Peyer's patch (tissue), 4 donors: Measurements from ENCODE around the gene HLCS. TPM values are rescaled to one million over a fixed set of nuclear protein-coding genes. Genes with fewer than 3 reads are reported as not detected.

Source experiments
- DNase-seq, 3 donors: peaks; one replicate each; pipeline ENCODE4 v3.0.0-alpha.2; 2017 to 2019
- H3K27ac ChIP-seq, 4 donors: fragments of 200-600 bp; sonication (generic); one replicate each; pipeline ENCODE4 v1.5.1; 2016 to 2019
- H3K27me3 ChIP-seq, 2 donors: fragments of 200-600 bp; sonication (generic); one replicate each; pipeline ENCODE4 v1.5.1; 2019
- H3K36me3 ChIP-seq, 3 donors: fragments of 200-600 bp; sonication (generic); one replicate each; pipeline ENCODE4 v1.5.1; 2016 to 2019
- H3K4me1 ChIP-seq, 4 donors: fragments of 200-600 bp; sonication (generic); one replicate each; pipeline ENCODE4 v1.5.1; 2016 to 2019
- H3K4me3 ChIP-seq, 4 donors: fragments of 200-600 bp; sonication (generic); 1 replicate in 3 of 4; 2 replicates in 1 of 4; pipeline ENCODE4 v1.5.1; 2016 to 2019; ENCODE audit warnings: mild to moderate bottlenecking in 1 of 4
- H3K9me3 ChIP-seq, 4 donors: fragments of 200-600 bp; sonication (generic); one replicate each; pipeline ENCODE4 v1.5.1; 2016 to 2019; ENCODE audit warnings: mild to moderate bottlenecking in 1 of 4
- POLR2A ChIP-seq, 2 donors: fragments of 450-650 bp; IDR thresholded peaks; one replicate each; pipeline ENCODE4 v1.5.1; 2017; ENCODE audit warnings: antibody characterized with exemption in 2 of 2, mild to moderate bottlenecking in 2 of 2, moderate library complexity in 2 of 2
- total RNA-seq, 4 donors: library from RNA; depleted of rRNA; stranded (reverse); fragments of >200 nt; gene quantifications; one replicate each; pipeline ENCODE4 v1.1.0, GENCODE V29; 2016
- TF ChIP-seq, protein P1 (sequence below), 6 experiments: fragments of 450-650 bp in 4 of 6; fragments of 200-600 bp in 2 of 6; sonication (generic) in 1 of 6; IDR thresholded peaks; one replicate each; pipeline ENCODE4 v1.5.1; 2017 to 2019; ENCODE audit warnings: antibody characterized with exemption in 6 of 6, mild to moderate bottlenecking in 3 of 6, moderate library complexity in 1 of 6

HLCS gene
- total RNA-seq, 4 donors from 2014 or later = 14.9 to 27.9 (median 24.3) TPM

DNA sequence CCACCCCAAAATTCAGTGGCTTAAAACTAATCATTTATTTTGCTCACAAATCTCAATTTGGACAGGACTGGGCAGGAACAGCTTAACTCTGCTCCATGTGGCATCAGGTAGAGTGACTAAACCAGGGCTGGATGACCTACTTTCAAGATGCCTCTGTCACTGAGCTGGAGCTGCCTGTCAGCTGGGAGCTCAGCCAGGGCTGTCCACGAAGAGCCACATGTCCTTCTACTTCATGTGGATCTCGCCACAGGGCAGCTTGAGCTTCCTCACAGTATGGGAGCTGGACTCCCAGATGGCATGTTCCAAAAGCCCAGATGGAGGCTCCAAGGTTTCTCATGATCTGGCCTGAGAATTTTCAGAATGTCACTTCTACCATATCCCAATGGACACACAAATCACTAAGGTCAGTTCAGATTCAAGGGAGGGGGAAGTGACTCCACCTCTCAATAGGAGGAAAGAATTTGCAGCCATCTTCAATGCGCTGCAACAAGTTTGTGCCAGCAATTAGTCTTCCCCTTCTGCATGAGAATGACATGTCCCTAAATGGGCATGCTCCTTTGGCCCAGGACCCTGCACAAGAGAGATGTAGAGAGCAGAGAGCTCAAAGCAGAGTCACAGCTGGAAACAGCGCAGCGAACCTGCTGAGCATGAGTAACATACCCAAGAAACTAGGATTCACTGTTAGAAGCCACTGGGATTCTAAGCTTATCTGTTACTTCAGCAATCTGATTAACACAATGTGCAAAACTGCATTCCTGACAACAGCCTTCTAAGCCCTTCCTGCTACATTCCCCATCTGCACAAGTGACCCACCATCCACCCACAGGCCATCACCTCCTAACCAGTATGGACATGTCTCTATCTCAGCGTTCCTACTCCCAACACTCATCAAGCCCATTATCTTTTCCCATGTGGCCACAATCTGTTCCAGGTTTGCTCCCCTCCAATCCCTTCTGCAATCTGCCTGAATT is 17.0 kb downstream of the HLCS start:
- no peak for TF ChIP-seq POLR2A (IDR thresholded peaks at IDR 0.05)
- TF ChIP-seq, protein P1, sequence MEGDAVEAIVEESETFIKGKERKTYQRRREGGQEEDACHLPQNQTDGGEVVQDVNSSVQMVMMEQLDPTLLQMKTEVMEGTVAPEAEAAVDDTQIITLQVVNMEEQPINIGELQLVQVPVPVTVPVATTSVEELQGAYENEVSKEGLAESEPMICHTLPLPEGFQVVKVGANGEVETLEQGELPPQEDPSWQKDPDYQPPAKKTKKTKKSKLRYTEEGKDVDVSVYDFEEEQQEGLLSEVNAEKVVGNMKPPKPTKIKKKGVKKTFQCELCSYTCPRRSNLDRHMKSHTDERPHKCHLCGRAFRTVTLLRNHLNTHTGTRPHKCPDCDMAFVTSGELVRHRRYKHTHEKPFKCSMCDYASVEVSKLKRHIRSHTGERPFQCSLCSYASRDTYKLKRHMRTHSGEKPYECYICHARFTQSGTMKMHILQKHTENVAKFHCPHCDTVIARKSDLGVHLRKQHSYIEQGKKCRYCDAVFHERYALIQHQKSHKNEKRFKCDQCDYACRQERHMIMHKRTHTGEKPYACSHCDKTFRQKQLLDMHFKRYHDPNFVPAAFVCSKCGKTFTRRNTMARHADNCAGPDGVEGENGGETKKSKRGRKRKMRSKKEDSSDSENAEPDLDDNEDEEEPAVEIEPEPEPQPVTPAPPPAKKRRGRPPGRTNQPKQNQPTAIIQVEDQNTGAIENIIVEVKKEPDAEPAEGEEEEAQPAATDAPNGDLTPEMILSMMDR (IDR thresholded peaks at IDR 0.05) = no peak
- Histone ChIP-seq H3K27me3 (no peaks in the 10 kb centered on the region), H3K4me1 (no peaks in the 10 kb centered on the region), H3K4me3 (no peak overlapping the region), H3K36me3 (peaks cover 0 to 17% (median 0%) of the 10 kb centered on the region in 3 donors), H3K9me3 (no peaks in the 10 kb centered on the region), H3K27ac (no peak overlapping the region)
- no peak for DNase-seq

DNA sequence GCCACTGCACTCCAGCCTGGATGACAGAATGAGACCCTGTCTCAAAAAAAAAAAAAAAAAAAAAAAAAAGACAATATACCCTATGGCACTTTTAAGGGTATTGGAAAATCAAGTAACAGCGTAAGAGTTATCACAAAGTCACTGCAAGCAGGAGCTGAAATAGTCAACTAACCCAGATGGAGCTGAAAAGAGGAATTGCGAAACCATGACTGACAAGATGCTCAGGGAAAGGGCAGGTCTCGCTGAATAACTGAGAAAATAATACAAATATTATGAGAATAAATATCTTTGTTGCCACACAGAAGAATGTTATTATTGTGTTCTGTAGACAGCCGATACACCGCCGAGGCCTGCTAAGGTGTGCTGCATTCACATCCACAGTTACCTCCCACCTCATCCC is 17.8 kb downstream of the HLCS start:
- no peaks in the 10 kb centered on the region for H3K27me3 ChIP-seq
- no peak overlapping the region for H3K4me3 ChIP-seq
- H3K9me3 ChIP-seq = no peaks in the 10 kb centered on the region
- H3K4me1 ChIP-seq = no peaks in the 10 kb centered on the region
- H3K36me3 ChIP-seq = peaks cover 0 to 17% (median 0%) of the 10 kb centered on the region in 3 donors
- H3K27ac ChIP-seq = no peak overlapping the region
- DNase-seq = no peak
- TF ChIP-seq, protein P1 (IDR thresholded peaks at IDR 0.05) = no peak
- TF ChIP-seq POLR2A (IDR thresholded peaks at IDR 0.05) = no peak

DNA sequence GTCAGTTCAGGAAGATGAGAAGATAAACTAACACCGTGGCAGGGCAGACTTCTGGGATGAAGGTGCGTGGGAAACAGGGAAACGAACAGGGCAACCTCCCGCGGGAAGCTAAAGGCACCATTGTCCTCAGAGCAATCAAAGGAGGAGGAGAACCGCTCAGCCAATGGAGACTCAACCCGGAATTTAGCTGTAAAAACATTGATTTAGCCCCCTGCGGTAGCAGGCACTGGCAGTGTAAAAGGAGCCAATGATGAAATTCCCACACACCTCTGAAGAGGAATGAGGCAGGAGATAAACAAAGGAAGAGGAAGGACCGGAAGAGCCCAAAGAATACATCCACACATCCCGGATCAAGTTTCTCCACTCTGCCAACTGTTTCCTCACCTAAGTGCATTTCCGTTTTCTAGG is 19.5 kb downstream of the HLCS start:
- H3K27me3 ChIP-seq = no peaks in the 10 kb centered on the region
- no peak for DNase-seq
- H3K27ac ChIP-seq = no peak overlapping the region
- H3K4me3 ChIP-seq = no peak overlapping the region
- peaks cover 0 to 17% (median 0%) of the 10 kb centered on the region in 3 donors for H3K36me3 ChIP-seq
- TF ChIP-seq, protein P1 (IDR thresholded peaks at IDR 0.05) = no peak
- no peak for TF ChIP-seq POLR2A (IDR thresholded peaks at IDR 0.05)
- no peaks in the 10 kb centered on the region for H3K9me3 ChIP-seq
- H3K4me1 ChIP-seq = no peaks in the 10 kb centered on the region

DNA sequence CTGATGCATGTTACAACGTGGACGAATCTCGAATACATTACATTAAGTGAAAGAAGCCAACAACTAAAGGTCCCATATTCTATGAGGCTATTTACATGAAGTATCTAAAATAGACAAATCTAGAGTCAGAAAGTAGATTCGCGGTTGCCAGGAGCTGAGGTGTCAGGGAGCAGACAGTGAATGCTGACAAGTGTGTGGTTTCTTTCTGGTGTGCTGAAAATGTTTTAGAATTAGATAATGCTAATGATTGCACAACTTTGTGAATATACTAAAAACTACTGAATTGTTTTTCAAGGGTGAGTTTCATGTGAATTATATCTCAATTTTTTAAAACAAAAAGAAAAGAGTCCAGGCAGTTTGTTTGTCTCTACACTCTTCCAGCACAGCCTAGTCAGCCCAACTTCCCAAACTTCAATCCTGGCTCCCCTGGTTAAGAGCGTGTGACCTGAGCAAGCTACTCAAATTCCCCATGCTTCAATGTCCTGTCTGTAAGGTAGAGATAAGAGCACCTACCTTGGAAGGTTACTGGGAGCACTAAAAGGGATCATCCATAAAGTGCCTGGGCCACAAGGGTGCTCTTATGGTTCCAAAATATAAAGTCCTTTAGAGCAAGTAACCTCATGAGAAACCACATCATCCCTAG is 20.9 kb downstream of the HLCS start:
- Histone ChIP-seq H3K36me3 (peaks cover 0 to 17% (median 0%) of the 10 kb centered on the region in 3 donors), H3K4me1 (no peaks in the 10 kb centered on the region), H3K9me3 (no peaks in the 10 kb centered on the region), H3K4me3 (no peak overlapping the region), H3K27me3 (no peaks in the 10 kb centered on the region), H3K27ac (no peak overlapping the region)
- no peak for DNase-seq
- TF ChIP-seq POLR2A (IDR thresholded peaks at IDR 0.05) = no peak
- TF ChIP-seq, protein P1 (IDR thresholded peaks at IDR 0.05) = no peak

DNA sequence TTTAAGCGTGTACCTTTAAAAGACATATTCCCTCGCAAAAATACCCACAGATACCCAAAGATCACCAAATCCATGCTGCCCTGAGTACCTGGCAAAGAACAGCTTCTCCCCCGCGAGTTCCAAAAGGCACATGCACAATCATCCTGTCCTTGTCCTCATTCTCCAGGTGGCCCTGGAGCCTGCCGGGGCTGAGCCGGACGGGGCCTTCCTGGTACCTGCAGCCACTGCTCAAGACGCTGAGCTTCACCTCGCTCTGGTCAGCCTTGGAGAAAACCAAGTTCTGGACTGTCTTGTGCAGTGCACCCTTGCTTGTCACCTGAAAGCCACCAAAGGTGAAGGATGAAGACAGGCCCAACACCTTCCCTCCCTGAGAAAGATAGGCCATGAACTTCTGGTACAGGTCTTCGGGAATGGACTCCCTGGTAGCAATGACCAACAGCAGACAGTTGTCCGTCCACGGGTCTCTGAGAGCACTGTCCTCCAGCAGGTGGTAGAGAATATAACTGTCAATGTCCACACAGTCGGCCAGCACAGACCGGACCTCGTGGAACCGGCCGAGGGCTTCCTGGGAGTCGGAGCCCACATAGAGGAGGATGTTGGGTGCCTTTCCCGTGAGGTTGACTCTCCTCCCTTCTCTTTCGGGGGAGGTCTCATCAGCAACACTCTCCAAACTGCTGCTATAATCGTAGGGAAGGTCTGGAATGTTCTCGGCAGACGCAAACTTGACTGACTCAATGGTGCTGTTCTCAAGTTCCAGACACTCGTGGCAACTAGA is 29.9 kb downstream of the HLCS start:
- Histone ChIP-seq H3K9me3 (no peaks in the 10 kb centered on the region), H3K27ac (no peak overlapping the region), H3K36me3 (peaks cover 0 to 26% (median 0%) of the 10 kb centered on the region in 3 donors), H3K4me3 (no peak overlapping the region), H3K27me3 (no peaks in the 10 kb centered on the region), H3K4me1 (no peaks in the 10 kb centered on the region)
- TF ChIP-seq, protein P1 (IDR thresholded peaks at IDR 0.05) = no peak
- no peak for TF ChIP-seq POLR2A (IDR thresholded peaks at IDR 0.05)
- DNase-seq = no peak
